Coronary artery (tissue), 2 donors: ENCODE data around the gene ASIC1.
A peak's percentile ranks its signal among the peaks of the same experiment; 100 is the strongest.

Source experiments
- DNase-seq: peaks from one replicate; pipeline ENCODE4 v3.0.0-alpha.2; 2017; ENCODE audit warnings: low spot score
- H3K27ac ChIP-seq, 2 donors: fragments of 200-600 bp; sonication (generic); one replicate each; pipeline ENCODE4 v1.5.1; 2016 to 2019
- H3K4me3 ChIP-seq: fragments of 200-600 bp; sonication (generic); 2 replicates; pipeline ENCODE4 v1.5.1; 2016; ENCODE audit warnings: mild to moderate bottlenecking, moderate library complexity
- TF ChIP-seq, protein P1 (sequence below): fragments of 200-600 bp; sonication (generic); IDR thresholded peaks from one replicate; pipeline ENCODE4 v1.5.1; 2019; ENCODE audit warnings: antibody characterized with exemption

The ASIC1 gene

DNA sequence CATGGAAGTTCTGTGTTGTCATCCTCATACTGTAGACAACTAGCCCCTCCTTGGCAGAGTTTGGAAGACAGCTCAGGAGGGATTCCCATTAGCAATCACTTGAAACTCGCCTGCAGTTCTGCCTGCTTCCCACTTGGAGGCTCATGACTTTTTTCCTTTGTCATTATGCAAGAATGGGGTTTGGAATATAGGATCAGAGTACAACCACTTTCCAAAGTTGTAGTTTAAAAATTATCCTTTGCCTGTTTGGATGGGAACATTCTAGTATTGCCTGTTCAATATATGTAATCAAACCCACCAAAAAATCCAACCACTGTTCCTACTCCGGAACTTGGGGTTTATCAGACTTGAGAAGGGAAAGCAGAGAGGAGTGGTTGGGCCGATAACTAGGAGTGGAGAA lies 44.3 kb downstream of the ASIC1 start:
- no peak for DNase-seq
- Histone ChIP-seq H3K27ac (no peak overlapping the region), H3K4me3 (no peak overlapping the region)
- TF ChIP-seq, protein P1, sequence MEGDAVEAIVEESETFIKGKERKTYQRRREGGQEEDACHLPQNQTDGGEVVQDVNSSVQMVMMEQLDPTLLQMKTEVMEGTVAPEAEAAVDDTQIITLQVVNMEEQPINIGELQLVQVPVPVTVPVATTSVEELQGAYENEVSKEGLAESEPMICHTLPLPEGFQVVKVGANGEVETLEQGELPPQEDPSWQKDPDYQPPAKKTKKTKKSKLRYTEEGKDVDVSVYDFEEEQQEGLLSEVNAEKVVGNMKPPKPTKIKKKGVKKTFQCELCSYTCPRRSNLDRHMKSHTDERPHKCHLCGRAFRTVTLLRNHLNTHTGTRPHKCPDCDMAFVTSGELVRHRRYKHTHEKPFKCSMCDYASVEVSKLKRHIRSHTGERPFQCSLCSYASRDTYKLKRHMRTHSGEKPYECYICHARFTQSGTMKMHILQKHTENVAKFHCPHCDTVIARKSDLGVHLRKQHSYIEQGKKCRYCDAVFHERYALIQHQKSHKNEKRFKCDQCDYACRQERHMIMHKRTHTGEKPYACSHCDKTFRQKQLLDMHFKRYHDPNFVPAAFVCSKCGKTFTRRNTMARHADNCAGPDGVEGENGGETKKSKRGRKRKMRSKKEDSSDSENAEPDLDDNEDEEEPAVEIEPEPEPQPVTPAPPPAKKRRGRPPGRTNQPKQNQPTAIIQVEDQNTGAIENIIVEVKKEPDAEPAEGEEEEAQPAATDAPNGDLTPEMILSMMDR, result peak; percentile 34

DNA sequence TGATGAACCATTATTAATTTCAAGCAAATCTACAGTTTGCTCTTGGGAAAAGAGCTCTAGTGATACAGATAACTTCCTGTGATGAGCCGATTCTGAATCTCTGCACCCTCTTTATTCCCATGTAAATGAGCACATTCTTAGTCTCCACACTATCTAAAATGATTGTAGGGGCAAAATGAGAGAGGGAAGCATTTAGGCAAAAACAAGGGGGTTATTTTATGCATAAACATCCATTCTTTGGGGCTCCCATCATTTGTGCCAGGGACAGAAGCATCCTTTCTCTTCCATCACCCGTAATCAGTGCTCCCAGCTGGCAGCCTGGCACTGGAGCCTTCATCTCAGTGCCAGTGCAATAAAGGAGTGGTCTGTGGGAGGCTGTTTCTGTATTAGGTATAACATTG lies 44.7 kb downstream of the ASIC1 start:
- DNase-seq, result no peak
- no peak overlapping the region for H3K27ac ChIP-seq
- TF ChIP-seq, protein P1, result no peak
- no peak overlapping the region for H3K4me3 ChIP-seq

DNA sequence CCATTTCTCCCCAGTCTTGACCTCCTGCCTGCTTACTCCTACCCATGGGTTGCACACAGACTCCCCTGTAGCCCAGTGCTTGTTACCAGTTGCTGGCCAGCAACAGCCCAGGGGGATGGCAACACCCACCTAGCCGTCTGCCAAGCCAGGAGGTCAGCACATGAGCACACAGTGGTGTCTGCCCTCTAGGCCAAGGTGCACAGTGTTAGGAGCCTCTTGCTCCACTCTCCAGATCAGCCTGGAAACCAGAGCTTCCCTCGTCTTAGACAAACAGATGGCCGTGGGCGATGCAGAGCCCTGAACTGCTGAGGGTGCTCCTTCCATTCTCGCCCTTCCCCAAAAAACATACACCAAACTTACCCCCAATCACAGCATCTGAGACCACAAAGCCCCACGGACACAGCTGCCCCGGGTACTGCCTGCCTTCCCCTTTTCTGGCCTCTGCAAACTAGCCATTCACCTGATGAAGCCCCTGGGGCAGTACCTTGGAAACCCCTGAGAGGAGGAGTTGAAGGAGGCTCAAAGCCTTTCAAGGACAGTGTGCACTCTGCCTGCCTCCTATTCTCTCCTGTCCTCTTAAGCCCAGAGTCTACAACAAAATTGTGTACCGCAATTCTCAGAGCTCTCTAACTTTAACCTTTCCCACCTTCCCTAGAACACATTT lies 45.4 kb downstream of the ASIC1 start:
- H3K27ac ChIP-seq, result peak overlapping the region in 1 of 2 donors; percentile 25
- TF ChIP-seq, protein P1, result no peak
- no peak for DNase-seq
- H3K4me3 ChIP-seq, result no peak overlapping the region

DNA sequence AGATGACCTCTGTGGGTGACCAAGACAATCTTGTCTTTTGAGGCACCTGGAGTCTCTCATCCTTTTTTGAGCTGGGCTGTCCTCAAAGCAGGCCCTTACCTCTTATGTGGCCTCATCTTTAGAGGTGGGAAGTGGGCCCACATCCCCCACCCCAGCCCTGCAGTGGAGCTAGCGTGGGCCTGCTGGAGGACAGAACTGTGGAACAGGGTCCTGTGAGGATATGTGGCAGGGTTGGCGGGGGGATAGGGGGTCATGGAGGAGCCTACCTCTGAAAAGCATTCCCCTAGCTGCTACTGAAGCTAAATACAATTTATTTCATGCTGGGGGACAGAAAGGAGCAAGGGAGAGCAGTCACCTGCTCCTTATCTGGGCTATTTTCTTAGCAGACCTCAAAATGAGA lies 46.0 kb downstream of the ASIC1 start:
- TF ChIP-seq, protein P1, result no peak
- no peak for DNase-seq
- Histone ChIP-seq H3K4me3 (no peak overlapping the region), H3K27ac (peak overlapping the region in 1 of 2 donors; percentile 25)

DNA sequence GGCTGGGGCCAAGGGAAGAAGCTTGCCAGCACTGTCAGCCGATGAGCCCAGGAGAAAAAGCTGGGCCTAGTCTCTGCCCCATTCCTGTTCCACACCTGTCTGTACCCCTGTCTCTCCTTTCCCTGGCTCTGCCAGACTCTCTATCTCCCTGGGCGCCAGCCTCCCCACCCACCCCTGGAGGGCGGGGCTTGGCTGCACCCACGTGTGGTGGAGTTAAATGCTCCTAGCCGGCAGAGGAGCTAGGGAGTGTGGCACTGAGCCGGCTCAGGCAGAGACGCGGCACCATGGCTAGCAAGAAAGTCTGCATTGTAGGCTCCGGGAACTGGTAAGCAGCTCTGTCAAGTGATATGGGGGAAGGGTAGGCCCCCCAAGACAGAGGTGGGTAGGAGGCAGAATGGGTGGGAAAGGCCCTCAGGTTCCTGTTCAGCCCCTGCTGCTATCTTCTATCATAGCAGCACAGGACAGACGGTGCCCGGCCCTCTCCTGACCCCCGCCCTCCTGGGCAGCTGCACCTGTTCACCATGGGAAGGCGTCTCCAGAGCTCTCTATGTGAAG lies 46.4 kb downstream of the ASIC1 start, which contains the start of gene GPD1:
Gene GPD1, plus strand, starts transcription at position 242 of the 555 bp plus-strand sequence. Its CDS starts 43 bp downstream, at position 285.
- H3K4me3 ChIP-seq, result peak within 1 kb of the TSS; percentile 22
- TF ChIP-seq, protein P1, result no peak
- peak within 1 kb of the TSS in 1 of 2 donors; percentile 25 for H3K27ac ChIP-seq
- no peak for DNase-seq

DNA sequence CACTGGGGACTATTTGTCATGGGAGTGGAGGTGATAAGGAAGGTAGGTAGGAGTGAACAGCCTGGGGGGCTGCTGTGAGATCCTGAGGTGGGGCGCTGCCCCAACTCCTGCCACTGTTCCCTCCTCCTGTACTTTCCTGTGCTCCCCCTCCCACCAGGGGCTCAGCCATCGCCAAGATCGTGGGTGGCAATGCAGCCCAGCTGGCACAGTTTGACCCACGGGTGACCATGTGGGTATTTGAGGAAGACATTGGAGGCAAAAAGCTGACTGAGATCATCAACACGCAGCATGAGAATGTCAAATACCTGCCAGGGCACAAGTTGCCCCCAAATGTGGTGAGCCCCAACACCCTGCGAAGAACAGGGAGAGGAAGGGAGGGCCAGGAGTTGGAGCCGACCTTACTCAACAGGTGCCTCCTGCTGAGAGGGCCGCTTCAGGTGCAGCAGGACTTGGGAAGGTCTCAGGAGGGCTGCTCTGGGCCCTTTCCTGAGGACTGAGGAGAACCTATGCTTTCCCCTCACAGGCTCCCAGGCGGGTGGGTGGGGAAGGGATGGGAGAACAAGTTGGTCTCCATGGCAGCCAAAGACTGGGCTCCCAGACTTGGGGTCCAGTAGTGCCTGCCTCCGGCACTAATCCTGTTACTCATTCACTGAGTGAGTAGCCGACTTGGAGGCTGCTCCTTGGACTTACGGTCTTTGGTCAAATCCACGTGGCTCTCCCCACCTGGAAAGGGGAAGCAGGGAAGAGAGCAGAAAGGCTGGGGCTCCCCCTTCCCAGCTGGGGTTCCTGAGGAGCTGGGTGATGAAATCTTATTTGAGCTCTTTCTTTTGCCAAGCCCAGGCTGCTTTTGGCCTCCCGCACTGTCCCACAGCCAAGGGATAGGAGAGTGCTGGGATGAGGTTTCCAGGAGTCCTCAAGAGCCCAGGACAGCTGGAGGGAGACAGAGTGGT lies 47.3 kb downstream of the ASIC1 start:
- DNase-seq, result no peak
- H3K4me3 ChIP-seq, result no peak overlapping the region
- TF ChIP-seq, protein P1, result no peak
- H3K27ac ChIP-seq, result no peak overlapping the region
